CD4-positive, alpha-beta T cell treated with Interleukin-4 for 1 hour (primary cell): Measurements from ENCODE around the gene THBS4.

Source experiments
- DNase-seq, 2 donors: peaks; one replicate each; pipeline ENCODE4 v3.0.0-alpha.2; 2020 to 2022

THBS4 gene

DNA sequence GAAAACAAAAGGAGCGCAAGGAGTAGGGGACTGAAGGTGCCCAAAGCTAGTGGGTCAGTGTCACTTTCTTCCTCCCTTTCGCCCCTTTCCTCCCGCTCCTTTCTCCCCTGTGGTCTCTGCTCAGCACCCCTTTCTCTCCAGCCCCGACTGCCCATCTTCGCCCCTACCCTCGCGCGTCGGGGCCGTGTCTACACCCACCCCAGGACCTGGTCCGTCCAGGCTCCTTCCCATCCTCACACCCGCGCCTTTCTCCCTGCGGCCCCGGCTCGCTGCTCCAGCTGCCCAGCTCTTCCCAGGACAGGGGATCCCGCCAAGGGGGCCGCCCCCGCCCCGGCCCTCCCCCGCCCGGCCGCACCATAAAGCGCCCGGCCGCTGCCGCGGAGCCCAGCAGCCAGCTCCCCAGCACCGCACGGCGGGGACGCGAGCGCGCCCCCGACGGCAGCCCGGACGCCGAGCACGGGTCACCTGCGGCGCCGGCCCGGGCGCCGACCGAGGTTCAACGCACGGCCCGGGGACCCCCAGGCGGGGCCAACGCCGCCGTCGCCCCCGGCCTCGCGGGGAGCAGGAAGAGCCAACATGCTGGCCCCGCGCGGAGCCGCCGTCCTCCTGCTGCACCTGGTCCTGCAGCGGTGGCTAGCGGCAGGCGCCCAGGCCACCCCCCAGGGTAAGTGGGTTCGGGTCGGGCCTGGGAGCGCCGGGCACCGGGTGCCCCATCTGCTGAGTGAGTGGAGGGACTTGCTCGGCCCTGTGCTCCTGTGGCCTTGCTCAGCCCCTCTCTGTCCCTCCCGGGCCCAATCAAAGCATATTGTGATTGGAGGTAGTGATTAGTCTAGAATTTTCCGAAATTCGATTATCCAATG, at the start of gene THBS4:
Gene THBS4, plus strand, starts transcription at position 387 of the 860 bp plus-strand sequence. Its CDS starts 190 bp downstream, at position 577.
- DNase-seq, result no peak

GRCh38 chr5:79986260-79986659, 48.9 kb upstream of the THBS4 start:
- no peak for DNase-seq

GRCh38 chr5:79990205-79990597, 44.9 kb upstream of the THBS4 start:
- DNase-seq, result peak in 1 of 2 donors; percentile 38

GRCh38 chr5:79990598-79991507, 44.3 kb upstream of the THBS4 start, which contains the start of gene MTX3:
TSS of gene MTX3 (minus strand) at chr5:79991262. CDS start at chr5:79991238, 24 bp downstream.
- DNase-seq, result peak; percentile 88 to 89

DNA sequence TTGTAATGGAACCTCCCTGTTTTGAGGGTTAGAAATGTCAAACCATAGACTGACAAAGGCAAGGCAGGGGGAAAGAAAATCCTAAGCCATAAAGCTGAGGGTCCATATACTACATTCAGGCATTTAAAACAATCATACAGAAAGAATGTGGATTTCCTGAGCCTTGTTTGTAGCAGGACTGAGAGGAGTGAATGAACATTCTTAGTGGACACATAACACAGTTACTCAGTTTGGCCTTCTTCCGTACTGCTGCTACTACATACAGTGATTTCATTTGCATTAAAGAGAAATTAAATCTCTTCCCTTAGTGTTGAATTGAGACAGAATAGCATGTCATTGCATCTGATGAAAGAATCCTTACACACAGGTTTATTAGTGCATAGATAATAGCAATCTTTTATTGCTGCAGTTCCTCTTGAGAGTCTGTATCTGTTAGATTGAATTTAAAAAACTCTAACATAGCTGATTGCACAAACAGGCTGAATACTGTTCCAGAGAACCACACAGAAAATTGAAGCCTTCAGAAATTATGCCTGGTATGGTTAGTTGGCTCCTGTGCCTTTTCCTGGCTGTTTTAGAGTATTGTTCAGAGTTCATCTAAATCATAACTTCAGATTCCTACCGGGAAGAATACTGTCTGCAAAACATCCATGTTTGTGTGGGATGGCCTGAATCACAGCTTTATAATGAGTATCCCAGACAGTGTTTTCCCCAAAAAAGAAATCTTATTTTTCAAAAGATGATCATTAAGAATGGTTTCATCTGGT, 42.1 kb upstream of the THBS4 start:
- DNase-seq, result no peak

GRCh38 chr5:79999722-80000121, 35.4 kb upstream of the THBS4 start:
- no peak for DNase-seq

GRCh38 chr5:80002677-80003076, 32.5 kb upstream of the THBS4 start:
- DNase-seq, result no peak

DNA sequence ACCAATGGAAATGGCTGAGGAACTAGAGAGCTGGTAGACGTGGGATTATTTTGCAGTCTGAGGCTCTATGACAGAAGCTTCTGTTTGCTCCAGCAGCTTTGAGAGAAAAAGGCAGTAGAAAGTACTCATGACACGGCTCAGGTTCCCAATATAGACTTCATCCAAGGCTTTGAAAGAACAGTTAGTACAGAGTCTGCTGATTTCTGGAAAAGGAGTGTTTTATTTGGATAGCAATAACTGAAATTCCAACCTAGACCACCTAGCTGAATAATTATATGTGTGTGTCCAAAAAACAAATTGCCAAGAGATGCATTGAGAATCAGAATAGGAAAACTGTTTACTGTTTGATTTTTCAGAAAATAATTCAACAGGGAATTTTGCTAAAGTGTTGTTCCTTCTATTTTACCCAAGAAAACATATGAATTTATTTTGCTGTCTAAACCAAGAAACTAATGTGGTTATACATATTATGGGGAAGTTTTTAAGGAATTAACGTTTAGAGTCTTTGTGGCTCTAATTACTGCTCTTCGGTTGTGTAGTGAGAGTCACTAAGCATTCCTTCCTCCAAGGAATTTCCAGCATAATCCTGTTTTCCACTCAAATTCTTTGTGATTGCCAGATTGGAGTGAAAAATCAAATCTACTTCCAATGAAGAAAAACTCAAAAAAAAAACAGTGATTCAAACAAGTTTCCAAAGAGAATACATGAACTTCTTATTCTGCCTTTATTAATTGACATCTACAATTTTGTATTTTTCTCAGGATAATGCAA, 26.0 kb upstream of the THBS4 start:
- DNase-seq, result no peak

- no peak for DNase-seq
Observed at GRCh38 chr5:80010754-80011392, 24.3 kb upstream of the THBS4 start.

DNA sequence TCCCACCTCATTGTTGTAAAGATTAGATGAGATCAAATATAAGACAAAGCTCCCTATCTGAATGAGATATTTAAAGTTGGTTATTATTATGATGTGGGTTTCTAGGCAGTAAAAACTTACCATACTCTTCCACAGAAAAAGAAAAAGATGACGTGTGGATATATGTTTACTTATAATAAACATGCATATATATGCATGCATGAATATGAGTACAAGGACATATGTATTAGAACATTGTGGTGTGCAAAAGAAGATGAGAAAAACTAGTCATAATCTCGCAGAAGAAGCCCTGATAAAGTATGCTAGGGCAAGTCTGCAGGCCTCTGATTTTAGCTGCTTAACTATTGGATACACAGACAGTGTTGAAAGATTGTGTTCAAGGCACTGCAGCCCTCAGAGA, 10.1 kb upstream of the THBS4 start:
- no peak for DNase-seq

DNA sequence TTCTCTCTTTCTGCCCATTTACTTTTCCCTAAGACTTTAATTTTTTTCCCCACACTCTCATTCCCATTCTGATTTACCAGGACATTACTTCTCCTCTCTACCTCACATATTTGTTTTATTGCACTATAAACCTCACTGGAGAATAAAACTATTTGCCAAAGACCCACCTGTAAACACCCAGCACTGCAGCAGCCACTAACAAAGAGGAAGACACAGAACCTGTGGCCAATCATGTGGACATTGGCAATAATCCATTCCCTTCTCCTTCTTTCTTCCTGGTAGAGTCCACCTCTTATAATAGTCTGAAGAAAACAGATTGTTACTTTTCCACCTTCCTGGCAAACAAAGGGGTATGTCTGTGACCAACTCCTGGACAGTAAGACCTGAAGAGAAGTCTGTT, 8.3 kb upstream of the THBS4 start:
- DNase-seq, result no peak

GRCh38 chr5:80031109-80031508, 4.0 kb upstream of the THBS4 start:
- DNase-seq, result no peak

DNA sequence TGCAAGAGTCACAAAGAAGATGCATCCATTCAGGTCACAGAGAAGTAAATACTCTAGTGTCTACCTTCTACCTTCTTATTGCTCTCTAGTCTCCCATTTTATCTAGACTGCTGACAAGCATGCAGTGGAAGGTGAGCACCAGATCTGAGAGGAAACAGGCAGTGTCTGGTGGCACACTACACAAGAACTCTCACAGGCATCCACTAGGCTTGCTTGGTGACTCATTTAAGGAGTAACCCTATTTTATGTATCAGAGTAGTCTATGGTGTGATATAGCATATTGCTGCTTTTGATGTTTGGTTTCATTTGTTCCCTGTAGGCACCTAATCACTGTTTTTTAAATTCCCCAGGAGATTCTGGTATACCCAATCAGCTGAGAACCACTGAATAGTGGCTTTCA, 1.6 kb upstream of the THBS4 start:
- DNase-seq, result no peak

DNA sequence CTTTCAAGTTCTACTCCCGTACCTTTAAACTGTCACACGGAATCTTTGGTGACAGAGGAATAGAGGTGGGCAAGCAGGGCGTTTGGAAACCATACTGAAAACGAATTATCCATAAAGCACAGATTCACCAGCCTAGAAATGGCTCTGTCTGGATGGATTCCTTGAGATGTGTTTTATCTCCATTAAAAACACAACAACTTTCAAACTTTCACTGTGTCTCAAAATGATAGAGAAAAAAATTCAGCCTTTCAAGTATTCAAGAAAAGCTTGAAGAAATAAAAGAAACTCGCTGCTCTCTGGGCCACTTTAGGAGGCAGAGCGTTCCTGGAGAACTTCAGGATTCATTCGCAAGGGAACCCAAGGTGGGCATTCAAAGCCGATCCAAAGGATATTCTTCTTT, 589 bp upstream of the THBS4 start:
- no peak for DNase-seq

DNA sequence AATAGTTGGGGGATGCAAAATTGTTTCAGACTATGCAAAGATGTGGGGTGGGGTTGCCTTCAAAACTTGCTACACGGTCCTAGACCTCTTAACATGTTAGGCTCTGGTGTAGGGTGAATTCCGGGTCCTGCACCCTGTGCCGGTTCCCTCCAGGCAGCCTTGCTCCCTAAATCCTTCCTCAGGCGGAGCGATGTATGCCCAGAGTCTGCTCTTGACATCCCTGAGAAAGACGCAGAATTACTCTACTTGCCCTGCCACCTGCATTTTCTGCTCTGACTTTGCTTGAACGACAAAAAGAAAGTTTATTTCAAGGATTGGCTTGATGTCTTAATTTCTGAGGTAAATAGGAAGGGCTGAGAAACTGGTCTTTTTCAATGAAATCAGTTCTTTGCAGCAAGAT, 691 bp downstream of the THBS4 start:
- no peak for DNase-seq

DNA sequence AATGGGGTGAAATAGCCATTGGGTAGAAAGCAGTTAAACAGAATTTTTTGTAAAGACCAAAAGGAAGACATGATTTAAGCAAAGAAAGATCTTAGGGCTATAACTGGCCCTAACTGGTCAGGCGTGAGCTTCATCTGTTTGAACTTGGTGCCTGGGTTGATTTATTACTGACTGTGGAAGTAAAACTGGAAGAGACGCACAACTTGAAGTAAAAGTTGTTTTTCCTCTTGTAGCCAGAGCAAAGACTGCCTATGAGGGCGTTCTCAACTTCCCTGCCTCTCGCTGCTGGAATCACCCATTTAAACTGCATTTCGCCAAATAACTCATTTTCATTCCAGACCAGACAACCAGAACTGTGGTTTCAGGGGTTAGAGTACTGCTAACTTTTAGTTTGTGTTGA, 1.5 kb downstream of the THBS4 start:
- no peak for DNase-seq

GRCh38 chr5:80037366-80037765, 2.2 kb downstream of the THBS4 start:
- DNase-seq, result no peak

DNA sequence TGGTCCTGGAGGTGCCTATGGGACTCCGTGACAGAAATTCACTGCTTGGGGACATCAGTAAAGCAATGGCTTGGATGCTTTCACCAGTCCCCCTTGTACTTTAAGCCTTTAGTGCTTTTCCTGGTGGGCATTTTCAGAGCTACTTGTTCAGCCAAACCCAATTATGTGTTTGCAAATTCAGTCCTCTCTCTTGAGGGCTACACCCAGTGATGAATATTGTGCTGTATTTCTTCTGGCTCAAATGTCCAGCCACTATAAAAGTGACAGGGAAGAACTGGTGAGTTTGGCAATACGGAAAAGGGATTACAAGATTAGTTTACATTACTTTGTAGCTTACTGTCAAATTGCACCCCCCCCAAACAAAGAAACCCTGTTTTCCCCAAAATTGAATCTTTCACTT, 4.5 kb downstream of the THBS4 start:
- DNase-seq, result no peak

GRCh38 chr5:80041527-80041926, 6.4 kb downstream of the THBS4 start:
- DNase-seq, result no peak

- no peak for DNase-seq
Observed at GRCh38 chr5:80042330-80042729, 7.2 kb downstream of the THBS4 start.

DNA sequence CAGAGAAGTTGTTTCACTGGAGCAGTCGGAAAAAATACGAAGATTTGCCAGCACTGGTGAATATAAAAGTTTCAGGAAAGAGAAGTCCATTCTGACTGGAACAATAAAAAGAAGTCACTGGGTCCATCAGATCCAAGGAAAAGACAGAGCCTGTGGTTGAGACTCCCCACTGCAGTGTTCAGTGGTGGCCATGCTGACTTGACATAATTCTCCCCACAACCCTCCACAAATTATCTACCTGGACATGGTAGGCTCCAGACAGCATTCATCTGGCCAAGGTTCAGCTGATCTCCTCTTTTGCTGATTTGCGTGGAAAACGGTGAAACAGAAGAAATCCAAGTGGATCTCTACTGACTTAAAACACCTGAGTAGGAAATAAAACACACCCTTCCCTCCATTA, 8.0 kb downstream of the THBS4 start:
- DNase-seq, result no peak
